ENCODE results near the gene UQCRHL.

DNA sequence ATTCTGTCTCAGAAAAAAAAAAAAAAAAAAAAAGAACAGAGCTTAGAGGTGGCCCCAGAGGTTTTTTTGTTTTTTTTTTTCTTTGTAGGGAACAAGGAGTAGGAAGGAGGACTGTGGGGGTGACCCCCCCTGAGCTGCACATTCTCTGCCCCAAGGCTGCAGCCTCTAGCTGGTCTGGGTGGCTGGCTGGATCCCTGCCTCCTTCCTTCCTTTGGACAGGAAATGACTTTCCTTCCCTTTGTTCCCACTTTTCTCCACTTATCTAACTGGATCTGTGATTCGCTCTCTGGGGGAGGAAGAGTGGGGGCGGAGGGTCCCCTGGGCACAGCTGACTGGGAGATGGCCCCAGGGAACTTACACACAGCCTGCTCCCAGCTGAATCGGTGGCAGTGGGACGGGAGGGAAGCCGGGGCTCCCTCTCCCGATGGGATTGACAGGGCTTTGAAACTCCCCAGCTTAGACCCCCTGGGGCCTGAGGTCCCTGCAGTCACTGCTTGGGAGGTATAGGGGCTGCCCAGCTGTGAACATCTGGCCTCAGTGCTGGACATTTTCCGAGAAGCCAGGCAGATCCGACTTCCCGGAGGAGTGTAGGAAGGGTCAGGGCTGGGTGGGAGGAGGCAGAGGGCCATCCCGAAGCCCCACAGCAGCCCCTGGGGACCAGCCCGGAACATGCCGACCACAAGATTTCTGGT is 46.8 kb downstream of the UQCRHL start:
- TF ChIP-seq POLR2A (IDR thresholded peaks at IDR 0.05) (no peak), CTCF (IDR thresholded peaks at IDR 0.05) (no peak)
